Endodermal cell (in vitro differentiated cells): Measurements from ENCODE around the gene RUNX2. TPM values are rescaled to one million over a fixed set of nuclear protein-coding genes. Genes with fewer than 3 reads are reported as not detected.

ENCODE experiments used
- DNase-seq: peaks from one replicate; pipeline ENCODE4 v3.0.0-alpha.2; 2017
- H3K27ac ChIP-seq: 2 replicates; pipeline ENCODE4 v1.5.1; 2013; ENCODE audit warnings: mild to moderate bottlenecking, low read depth, low read length, moderate library complexity
- H3K27me3 ChIP-seq: 2 replicates; pipeline ENCODE4 v1.6.1; 2013; ENCODE audit warnings: mild to moderate bottlenecking, low read length, moderate library complexity; ENCODE audit not compliant: insufficient read depth, control insufficient read depth, poor library complexity, severe bottlenecking
- H3K36me3 ChIP-seq: 2 replicates; pipeline ENCODE4 v1.7.0; 2013; ENCODE audit warnings: mild to moderate bottlenecking, low read length, moderate library complexity; ENCODE audit not compliant: control insufficient read depth, insufficient read depth
- H3K4me1 ChIP-seq: one replicate; pipeline ENCODE4 v1.7.0; 2013; ENCODE audit warnings: low read length; ENCODE audit not compliant: control insufficient read depth, insufficient read depth
- H3K4me3 ChIP-seq: 2 replicates; pipeline ENCODE4 v1.5.1; 2013; ENCODE audit warnings: mild to moderate bottlenecking, low read length, moderate library complexity
- H3K9ac ChIP-seq: 2 replicates; pipeline ENCODE4 v1.6.1; 2013; ENCODE audit warnings: mild to moderate bottlenecking, low read length, moderate library complexity; ENCODE audit not compliant: poor library complexity, severe bottlenecking; ENCODE audit errors: extremely low read depth
- H3K9me3 ChIP-seq: 2 replicates; pipeline ENCODE4 v1.6.1; 2013; ENCODE audit warnings: mild to moderate bottlenecking, low read length, moderate library complexity; ENCODE audit not compliant: control insufficient read depth
- H3K27ac Mint-ChIP-seq: 2 replicates; pipeline ENCODE4 v1.8.0; 2020; ENCODE audit warnings: mixed read lengths
- H3K27me3 Mint-ChIP-seq: 2 replicates; pipeline ENCODE4 v1.8.0; 2021; ENCODE audit warnings: mild to moderate bottlenecking, mixed read lengths; ENCODE audit not compliant: insufficient read depth
- H3K36me3 Mint-ChIP-seq: 2 replicates; pipeline ENCODE4 v1.8.0; 2020; ENCODE audit warnings: low read depth, mixed read lengths
- H3K4me1 Mint-ChIP-seq: 2 replicates; pipeline ENCODE4 v1.8.0; 2020; ENCODE audit warnings: mixed read lengths
- H3K4me3 Mint-ChIP-seq: 2 replicates; pipeline ENCODE4 v1.8.0; 2020; ENCODE audit warnings: mild to moderate bottlenecking, moderate library complexity, mixed read lengths
- H3K9me3 Mint-ChIP-seq: 2 replicates; pipeline ENCODE4 v1.8.0; 2020; ENCODE audit warnings: mild to moderate bottlenecking, mixed read lengths
- WGBS, 2 experiments: methylation state at CpG; one replicate each; pipeline versions ENCODE4 v1.1.5 to v1.1.7; 2013; ENCODE audit warnings: missing lambda C conversion rate in 2 of 2, mixed read lengths in 1 of 2; ENCODE audit not compliant: insufficient coverage in 1 of 2, insufficient read length in 1 of 2; 5-methylcytosine and 5-hydroxymethylcytosine counted together
- total RNA-seq, 2 donors: library from RNA; stranded (reverse); fragmentation: NEBNext Ultra II Directional in 1 of 2; extraction: Animal tissue kit (Norgen Biotek cat#: 25700) in 1 of 2; gene quantifications; 2 replicates in 1 of 2; 3 replicates in 1 of 2; pipeline ENCODE4 v1.2.1, GENCODE V29; 2021
- TF ChIP-seq, protein P1 (sequence below): fragments of 200-600 bp; sonication (generic); conservative IDR thresholded peaks from 2 replicates; pipeline ENCODE4 v1.5.0; 2021; ENCODE audit warnings: antibody characterized with exemption, mild to moderate bottlenecking

Gene RUNX2
- total RNA-seq, 2 donors from 2014 or later = 0.18 to 0.26 TPM

DNA sequence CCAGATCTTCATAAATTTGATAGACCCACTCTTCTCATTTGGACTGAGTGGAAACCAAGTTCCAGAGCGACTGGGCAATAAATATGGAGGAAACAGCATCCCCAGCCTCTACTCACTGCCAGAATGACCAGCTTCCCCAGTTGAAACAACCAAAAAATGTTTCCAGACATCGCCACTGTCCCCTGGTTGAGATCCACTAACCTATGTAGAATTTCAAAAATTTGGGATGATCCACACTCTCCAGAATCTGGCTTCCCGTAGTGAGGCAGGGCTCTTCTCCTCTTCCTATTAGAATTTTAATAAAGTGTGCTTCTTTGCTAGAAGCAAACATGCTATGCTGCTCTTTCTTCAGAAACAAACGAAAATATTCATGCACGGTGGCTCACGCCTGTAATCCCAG, 336.6 kb downstream of the RUNX2 start:
- Histone ChIP-seq H3K27me3 (no peaks in the 10 kb centered on the region), H3K9me3 (no peaks in the 10 kb centered on the region), H3K9ac (no peak overlapping the region), H3K27ac (no peak overlapping the region), H3K36me3 (no peaks in the 10 kb centered on the region), H3K4me1 (no peaks in the 10 kb centered on the region), H3K4me3 (no peak overlapping the region)
- no peak overlapping the region for H3K27ac Mint-ChIP-seq
- peaks cover 24% of the 10 kb centered on the region for H3K4me1 Mint-ChIP-seq
- H3K9me3 Mint-ChIP-seq = no peaks in the 10 kb centered on the region
- TF ChIP-seq, protein P1, sequence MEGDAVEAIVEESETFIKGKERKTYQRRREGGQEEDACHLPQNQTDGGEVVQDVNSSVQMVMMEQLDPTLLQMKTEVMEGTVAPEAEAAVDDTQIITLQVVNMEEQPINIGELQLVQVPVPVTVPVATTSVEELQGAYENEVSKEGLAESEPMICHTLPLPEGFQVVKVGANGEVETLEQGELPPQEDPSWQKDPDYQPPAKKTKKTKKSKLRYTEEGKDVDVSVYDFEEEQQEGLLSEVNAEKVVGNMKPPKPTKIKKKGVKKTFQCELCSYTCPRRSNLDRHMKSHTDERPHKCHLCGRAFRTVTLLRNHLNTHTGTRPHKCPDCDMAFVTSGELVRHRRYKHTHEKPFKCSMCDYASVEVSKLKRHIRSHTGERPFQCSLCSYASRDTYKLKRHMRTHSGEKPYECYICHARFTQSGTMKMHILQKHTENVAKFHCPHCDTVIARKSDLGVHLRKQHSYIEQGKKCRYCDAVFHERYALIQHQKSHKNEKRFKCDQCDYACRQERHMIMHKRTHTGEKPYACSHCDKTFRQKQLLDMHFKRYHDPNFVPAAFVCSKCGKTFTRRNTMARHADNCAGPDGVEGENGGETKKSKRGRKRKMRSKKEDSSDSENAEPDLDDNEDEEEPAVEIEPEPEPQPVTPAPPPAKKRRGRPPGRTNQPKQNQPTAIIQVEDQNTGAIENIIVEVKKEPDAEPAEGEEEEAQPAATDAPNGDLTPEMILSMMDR = no peak
- 92 to 93% methylated on average over 6 of the region's 6 CpGs for WGBS, 2 experiments
- peaks cover 61% of the 10 kb centered on the region for H3K27me3 Mint-ChIP-seq
- no peak overlapping the region for H3K4me3 Mint-ChIP-seq
- H3K36me3 Mint-ChIP-seq = no peaks in the 10 kb centered on the region
- DNase-seq = no peak

DNA sequence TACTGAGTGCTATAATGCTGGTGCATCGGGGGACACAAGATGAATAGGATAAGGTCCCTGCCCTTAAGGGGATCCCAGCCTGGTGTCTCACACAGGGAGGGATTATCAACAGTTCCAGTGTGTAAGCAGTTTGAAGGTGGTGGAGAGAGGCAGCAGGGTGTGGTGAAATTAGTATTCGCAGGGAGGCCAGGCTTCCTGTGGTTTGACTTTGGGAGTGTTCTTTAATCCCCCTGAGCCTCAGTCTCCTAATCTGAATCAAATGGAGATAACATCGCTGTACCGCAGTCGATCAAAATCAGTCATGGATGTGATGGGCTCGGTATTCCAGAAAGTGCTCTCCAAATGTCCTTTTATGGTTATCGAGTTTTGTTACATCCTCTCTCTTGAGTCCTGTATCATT, 337.7 kb downstream of the RUNX2 start:
- no peak for DNase-seq
- no peaks in the 10 kb centered on the region for H3K27me3 ChIP-seq
- H3K36me3 ChIP-seq = no peaks in the 10 kb centered on the region
- Mint-ChIP-seq H3K27ac (no peak overlapping the region), H3K9me3 (no peaks in the 10 kb centered on the region), H3K36me3 (no peaks in the 10 kb centered on the region), H3K4me1 (peaks cover 24% of the 10 kb centered on the region), H3K27me3 (peaks cover 50% of the 10 kb centered on the region), H3K4me3 (no peak overlapping the region)
- no peaks in the 10 kb centered on the region for H3K4me1 ChIP-seq
- H3K9me3 ChIP-seq = no peaks in the 10 kb centered on the region
- H3K9ac ChIP-seq = no peak overlapping the region
- no peak overlapping the region for H3K4me3 ChIP-seq
- 88 to 94% methylated on average over 6 to 7 of the region's 7 CpGs for WGBS, 2 experiments
- no peak overlapping the region for H3K27ac ChIP-seq
- TF ChIP-seq, protein P1 = no peak

DNA sequence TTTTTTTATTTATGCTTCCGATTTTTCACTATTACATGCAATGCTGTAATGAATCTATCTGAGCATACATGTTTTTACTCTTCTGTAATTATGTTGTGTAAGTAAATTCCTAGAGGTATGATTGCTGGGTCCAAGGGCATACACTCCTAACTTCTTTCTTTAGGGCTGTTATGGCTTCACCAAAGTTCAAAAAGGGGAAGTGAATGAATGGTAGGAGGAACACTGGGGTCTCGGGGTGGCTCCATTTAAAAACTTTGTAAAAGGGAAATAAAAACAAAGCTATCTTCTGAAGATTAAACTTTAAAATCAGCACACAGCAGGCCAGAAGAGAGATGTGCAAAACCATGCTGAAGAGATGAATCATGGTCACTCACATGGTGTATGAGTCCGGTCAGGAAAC, 338.7 kb downstream of the RUNX2 start:
- no peak overlapping the region for H3K27ac ChIP-seq
- H3K27me3 ChIP-seq = no peaks in the 10 kb centered on the region
- H3K4me1 ChIP-seq = no peaks in the 10 kb centered on the region
- no peaks in the 10 kb centered on the region for H3K36me3 ChIP-seq
- TF ChIP-seq, protein P1 = no peak
- Mint-ChIP-seq H3K27ac (no peak overlapping the region), H3K36me3 (no peaks in the 10 kb centered on the region), H3K27me3 (peaks cover 40% of the 10 kb centered on the region), H3K4me3 (no peak overlapping the region), H3K9me3 (no peaks in the 10 kb centered on the region), H3K4me1 (peaks cover 24% of the 10 kb centered on the region)
- 91% methylated on average over 1 to 2 of the region's 3 CpGs for WGBS, 2 experiments
- H3K9ac ChIP-seq = no peak overlapping the region
- no peaks in the 10 kb centered on the region for H3K9me3 ChIP-seq
- no peak overlapping the region for H3K4me3 ChIP-seq
- no peak for DNase-seq
